Stimulated activated memory B cell treated with anti-CD40 and anti-IgM and Interleukin-4, amounts not matched to agents 10 μg/mL and 1 μg/mL and 100 μg/mL, for 72 hours (primary cell): Measurements from ENCODE around the gene ASIC1.

Source experiments
- ATAC-seq: fragments of 150-1000 bp; cut with Tn5 transposase; 2 replicates; pipeline ENCODE4 v1.10.0; 2021
- H3K27ac Mint-ChIP-seq: one replicate; pipeline ENCODE4 v1.8.0; 2022; ENCODE audit warnings: mild to moderate bottlenecking, mixed read lengths
- H3K27me3 Mint-ChIP-seq: one replicate; pipeline ENCODE4 v1.8.0; 2022; ENCODE audit warnings: mixed read lengths
- H3K36me3 Mint-ChIP-seq: one replicate; pipeline ENCODE4 v1.8.0; 2022; ENCODE audit warnings: mixed read lengths
- H3K4me1 Mint-ChIP-seq: one replicate; pipeline ENCODE4 v1.8.0; 2022; ENCODE audit warnings: mixed read lengths
- H3K4me3 Mint-ChIP-seq: one replicate; pipeline ENCODE4 v1.8.0; 2022; ENCODE audit warnings: mild to moderate bottlenecking, moderate library complexity, mixed read lengths
- H3K9me3 Mint-ChIP-seq: one replicate; pipeline ENCODE4 v1.8.0; 2022; ENCODE audit warnings: mixed read lengths

The ASIC1 gene

DNA sequence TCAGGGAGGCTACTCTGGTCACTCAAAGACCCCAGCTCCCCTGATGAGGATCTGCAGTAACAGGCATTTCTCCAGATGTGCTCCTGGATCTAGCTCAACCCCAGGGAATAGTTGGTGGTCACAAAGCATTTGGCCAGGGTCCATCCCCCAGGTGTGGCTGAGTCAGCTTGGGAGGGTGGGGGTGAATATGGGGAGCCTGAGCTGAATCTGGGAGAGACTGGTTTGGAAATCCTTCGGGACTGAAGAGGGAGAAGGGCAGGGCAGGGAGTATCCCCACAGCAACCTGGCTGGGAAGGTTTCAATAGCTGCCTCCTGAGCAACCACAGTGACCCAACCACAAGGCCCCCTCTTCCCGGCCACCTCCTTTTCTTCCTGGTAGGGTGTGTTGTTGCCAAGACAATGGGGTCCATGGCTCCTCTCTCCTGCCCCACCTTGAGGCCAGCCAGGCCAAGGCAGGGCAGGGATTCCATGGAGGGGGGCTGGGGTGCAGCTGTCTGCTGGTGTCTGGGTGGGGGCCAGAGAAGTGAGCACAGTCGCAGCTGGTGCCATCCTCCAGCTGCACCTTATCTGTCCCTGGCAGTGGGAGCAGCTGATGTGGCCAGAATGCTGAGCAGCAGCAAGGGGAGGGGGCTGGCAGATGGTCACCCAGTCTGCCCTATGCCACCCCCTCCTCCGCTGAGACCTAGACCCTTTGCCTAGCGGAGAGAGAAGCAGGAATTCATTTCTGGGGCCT, 5.5 kb downstream of the ASIC1 start:
- Mint-ChIP-seq H3K36me3 (no peaks in the 10 kb centered on the region), H3K9me3 (no peaks in the 10 kb centered on the region)

DNA sequence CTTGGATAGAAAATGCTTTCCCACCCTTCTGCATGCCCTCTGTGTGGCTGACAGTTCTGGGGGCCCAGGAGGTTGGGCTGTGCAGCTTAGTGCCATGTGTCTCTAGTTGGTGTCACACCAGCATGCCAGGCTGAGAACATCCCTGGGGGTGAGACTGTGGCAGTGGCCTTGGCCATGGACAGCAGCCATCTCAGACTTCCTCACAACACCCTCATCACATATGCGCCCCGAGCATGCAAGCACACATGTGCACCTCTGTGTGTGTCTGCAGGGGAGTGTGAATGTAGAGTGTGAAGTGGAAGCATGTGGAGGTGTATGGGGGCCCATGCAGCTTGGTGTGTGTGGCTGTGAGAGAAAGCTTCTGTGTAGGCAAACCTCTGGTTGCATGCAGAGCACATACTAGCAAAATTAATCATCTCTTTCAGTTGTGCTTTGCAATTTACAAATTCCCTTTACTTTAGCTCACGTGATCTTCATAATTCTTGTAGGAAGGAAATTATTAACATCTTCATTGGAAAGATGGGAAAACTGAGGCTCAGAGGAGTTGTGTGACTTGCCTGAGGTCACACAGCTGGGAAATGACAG, 8.4 kb downstream of the ASIC1 start:
- Mint-ChIP-seq H3K4me3 (no peak overlapping the region), H3K36me3 (no peaks in the 10 kb centered on the region), H3K27ac (no peak overlapping the region), H3K4me1 (peaks cover 10% of the 10 kb centered on the region), H3K9me3 (no peaks in the 10 kb centered on the region), H3K27me3 (peaks cover 37% of the 10 kb centered on the region)
- ATAC-seq: no peak

More for the DNA sequence above, 5.5 kb downstream of the ASIC1 start:
- H3K27ac Mint-ChIP-seq: no peak overlapping the region
- H3K4me3 Mint-ChIP-seq: no peak overlapping the region
- no peaks in the 10 kb centered on the region for H3K4me1 Mint-ChIP-seq
- peaks cover 59% of the 10 kb centered on the region for H3K27me3 Mint-ChIP-seq
- no peak for ATAC-seq

DNA sequence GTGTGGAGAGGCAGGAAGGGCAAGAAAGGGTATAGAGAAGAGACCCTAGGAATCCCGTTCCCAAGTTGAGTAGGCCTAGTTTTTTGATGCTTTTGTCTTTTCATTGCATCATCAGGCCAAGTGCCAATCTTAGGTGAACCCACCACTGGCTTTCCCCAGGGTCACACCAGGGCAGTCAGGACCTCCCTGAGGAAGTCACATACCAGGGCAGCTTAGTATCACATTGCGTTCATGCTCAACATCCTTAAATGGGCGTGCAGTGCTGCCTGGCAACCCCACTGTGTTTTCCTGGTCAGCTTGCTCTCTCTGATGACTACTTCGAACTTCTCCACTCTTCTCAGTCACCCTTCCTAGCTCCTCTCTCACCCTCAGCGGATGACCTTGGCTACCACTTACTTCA, 9.0 kb downstream of the ASIC1 start:
- Mint-ChIP-seq H3K27me3 (peaks cover 31% of the 10 kb centered on the region), H3K4me1 (peaks cover 10% of the 10 kb centered on the region), H3K9me3 (no peaks in the 10 kb centered on the region), H3K36me3 (no peaks in the 10 kb centered on the region), H3K27ac (no peak overlapping the region), H3K4me3 (no peak overlapping the region)
- ATAC-seq: no peak

DNA sequence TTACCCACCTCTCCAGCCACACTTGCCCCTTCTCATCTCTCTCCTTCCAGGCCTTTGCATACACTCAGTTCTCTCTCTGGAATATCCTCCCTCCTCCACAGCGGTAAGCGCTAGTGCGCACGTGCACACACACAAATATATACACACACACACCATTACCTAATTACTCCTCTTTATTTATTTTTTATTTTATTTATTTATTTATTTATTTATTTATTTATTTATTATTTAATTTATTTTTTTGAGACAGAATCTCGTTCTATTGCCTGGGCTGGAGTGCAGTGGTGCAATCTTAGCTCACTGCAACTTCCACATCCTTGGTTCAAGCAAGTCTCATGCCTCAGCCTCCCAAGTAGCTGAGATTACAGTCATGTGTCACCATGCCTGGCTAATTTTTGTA, 11.7 kb downstream of the ASIC1 start:
- Mint-ChIP-seq H3K36me3 (no peaks in the 10 kb centered on the region), H3K27me3 (peaks cover 23% of the 10 kb centered on the region), H3K9me3 (no peaks in the 10 kb centered on the region), H3K4me3 (no peak overlapping the region), H3K4me1 (peaks cover 10% of the 10 kb centered on the region), H3K27ac (no peak overlapping the region)
- ATAC-seq: no peak

DNA sequence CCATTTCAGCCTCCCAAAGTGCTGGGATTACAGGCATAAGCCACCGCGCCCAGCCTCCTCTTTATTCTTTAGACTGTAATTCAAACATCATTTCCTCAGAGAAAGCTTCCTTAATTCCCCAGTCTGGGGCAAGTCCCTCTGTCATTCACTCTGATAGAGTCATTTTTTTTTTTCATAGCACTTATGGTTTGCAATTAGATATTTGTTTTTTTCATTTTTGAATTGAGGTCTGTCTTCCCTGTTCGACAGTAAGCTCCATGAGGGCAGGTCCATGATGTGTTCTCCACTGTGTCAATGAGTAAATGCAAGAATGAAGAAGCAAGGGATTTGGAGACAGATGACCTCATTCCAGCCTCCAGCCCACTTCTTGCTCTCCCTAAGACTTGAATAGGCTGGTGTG, 12.1 kb downstream of the ASIC1 start:
- no peak overlapping the region for H3K4me3 Mint-ChIP-seq
- peaks cover 18% of the 10 kb centered on the region for H3K27me3 Mint-ChIP-seq
- no peaks in the 10 kb centered on the region for H3K36me3 Mint-ChIP-seq
- H3K9me3 Mint-ChIP-seq: no peaks in the 10 kb centered on the region
- peaks cover 10% of the 10 kb centered on the region for H3K4me1 Mint-ChIP-seq
- H3K27ac Mint-ChIP-seq: no peak overlapping the region
- ATAC-seq: no peak

DNA sequence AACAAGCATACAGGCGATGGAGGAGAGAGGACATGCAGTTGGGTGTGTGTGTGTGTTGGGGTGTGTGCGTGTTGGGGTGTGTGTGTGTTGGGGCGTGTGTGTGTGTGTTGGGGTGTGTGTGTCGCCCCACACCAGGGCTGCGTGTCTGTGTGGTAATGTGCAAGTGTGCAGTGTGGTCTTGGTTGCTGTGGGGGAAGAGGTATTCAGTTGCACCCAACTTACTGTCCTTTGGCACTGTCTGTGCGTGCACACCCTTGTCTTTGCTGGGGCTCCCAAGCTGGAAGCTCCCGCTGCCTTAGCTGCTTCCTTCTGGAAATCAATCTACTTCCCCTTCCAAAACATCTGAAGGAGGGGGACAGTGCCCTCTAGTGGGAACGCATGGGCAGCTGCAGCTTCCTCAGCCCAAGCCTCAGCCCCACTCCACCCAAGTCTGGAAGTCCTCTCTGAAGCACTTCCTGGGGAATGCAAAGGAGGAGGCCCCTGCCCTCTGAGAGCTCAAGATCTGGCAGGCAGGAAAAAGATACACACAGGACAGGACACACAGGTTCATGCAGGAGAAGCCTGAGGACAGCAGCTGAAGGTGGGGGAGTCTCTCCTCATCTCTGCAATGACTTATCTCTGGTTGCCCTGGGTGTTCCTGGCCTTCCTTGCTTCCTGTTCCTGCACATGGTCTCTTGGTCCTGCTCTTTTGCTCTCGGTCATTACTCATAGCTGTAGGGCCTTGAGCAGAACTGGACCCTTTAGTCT, 13.1 kb downstream of the ASIC1 start:
- Mint-ChIP-seq H3K27me3 (peaks cover 17% of the 10 kb centered on the region), H3K4me1 (peaks cover 16% of the 10 kb centered on the region), H3K27ac (no peak overlapping the region), H3K36me3 (no peaks in the 10 kb centered on the region), H3K9me3 (no peaks in the 10 kb centered on the region), H3K4me3 (no peak overlapping the region)
- peak; percentile 60 for ATAC-seq

- no peaks in the 10 kb centered on the region for H3K36me3 Mint-ChIP-seq
- no peaks in the 10 kb centered on the region for H3K9me3 Mint-ChIP-seq
- no peak for ATAC-seq
- H3K27ac Mint-ChIP-seq: no peak overlapping the region
- H3K27me3 Mint-ChIP-seq: peaks cover 21% of the 10 kb centered on the region
- peaks cover 16% of the 10 kb centered on the region for H3K4me1 Mint-ChIP-seq
- H3K4me3 Mint-ChIP-seq: no peak overlapping the region
Observed at GRCh38 chr12:50072198-50072907, 15.0 kb downstream of the ASIC1 start.

DNA sequence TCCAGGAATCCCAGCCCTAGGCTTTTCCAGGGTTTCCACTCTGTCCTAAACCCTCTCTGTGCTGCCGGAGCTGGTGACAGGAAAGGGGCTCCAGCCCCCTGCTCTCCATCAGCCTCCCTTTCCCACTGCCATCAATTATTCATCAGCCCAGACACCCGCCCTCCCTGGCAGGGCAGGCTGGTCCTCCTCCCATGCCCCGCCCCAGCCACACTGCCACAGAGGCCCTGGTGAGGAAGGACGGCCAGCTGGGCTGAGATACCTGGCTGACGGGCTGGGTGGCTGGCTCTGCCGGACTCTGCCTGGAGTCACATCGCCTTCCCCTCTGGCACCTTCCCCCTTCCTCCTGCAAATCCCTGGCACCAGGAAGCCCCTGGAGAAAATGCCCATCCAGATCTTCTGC, 15.8 kb downstream of the ASIC1 start:
- Mint-ChIP-seq H3K27me3 (peaks cover 28% of the 10 kb centered on the region), H3K27ac (no peak overlapping the region), H3K4me3 (no peak overlapping the region), H3K36me3 (no peaks in the 10 kb centered on the region), H3K9me3 (no peaks in the 10 kb centered on the region), H3K4me1 (peaks cover 16% of the 10 kb centered on the region)
- no peak for ATAC-seq

DNA sequence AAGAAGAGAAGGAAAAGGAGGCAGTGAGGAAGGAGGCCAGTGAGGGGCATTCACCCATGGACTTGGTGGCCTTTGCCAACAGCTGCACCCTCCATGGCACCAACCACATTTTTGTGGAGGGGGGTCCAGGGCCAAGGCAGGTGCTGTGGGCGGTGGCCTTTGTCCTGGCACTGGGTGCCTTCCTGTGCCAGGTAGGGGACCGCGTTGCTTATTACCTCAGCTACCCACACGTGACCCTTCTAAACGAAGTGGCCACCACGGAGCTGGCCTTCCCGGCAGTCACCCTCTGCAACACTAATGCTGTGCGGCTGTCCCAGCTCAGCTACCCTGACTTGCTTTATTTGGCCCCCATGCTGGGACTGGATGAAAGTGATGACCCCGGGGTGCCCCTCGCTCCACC, 16.3 kb downstream of the ASIC1 start:
- H3K27ac Mint-ChIP-seq: no peak overlapping the region
- peaks cover 16% of the 10 kb centered on the region for H3K4me1 Mint-ChIP-seq
- no peaks in the 10 kb centered on the region for H3K36me3 Mint-ChIP-seq
- H3K4me3 Mint-ChIP-seq: no peak overlapping the region
- H3K27me3 Mint-ChIP-seq: peaks cover 28% of the 10 kb centered on the region
- H3K9me3 Mint-ChIP-seq: no peaks in the 10 kb centered on the region
- no peak for ATAC-seq

- H3K27ac Mint-ChIP-seq: peak overlapping the region; percentile 61
- H3K4me3 Mint-ChIP-seq: no peak overlapping the region
- H3K36me3 Mint-ChIP-seq: no peaks in the 10 kb centered on the region
- H3K27me3 Mint-ChIP-seq: peaks cover 28% of the 10 kb centered on the region
- H3K4me1 Mint-ChIP-seq: peaks cover 12% of the 10 kb centered on the region
- ATAC-seq: peak; percentile 90
- no peaks in the 10 kb centered on the region for H3K9me3 Mint-ChIP-seq
Observed at GRCh38 chr12:50074936-50075807, 17.8 kb downstream of the ASIC1 start.

GRCh38 chr12:50075808-50076170, 18.4 kb downstream of the ASIC1 start:
- Mint-ChIP-seq H3K4me1 (peaks cover 6% of the 10 kb centered on the region), H3K4me3 (no peak overlapping the region)
- no peak for ATAC-seq

DNA sequence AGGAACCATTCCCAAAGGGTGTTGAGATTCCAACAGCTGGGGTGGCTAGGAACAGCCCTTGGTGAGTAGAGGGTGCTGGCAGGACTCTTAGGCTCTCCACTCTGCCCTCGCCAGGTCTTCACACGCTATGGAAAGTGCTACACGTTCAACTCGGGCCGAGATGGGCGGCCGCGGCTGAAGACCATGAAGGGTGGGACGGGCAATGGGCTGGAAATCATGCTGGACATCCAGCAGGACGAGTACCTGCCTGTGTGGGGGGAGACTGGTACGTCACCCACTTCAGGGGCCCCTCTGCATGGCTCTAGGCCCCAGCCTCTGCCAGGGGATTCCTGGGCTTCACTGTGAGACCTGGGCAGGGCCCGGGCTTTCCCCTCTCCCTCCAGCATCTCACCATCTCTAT, 19.7 kb downstream of the ASIC1 start:
- H3K4me1 Mint-ChIP-seq: peaks cover 10% of the 10 kb centered on the region
- peak overlapping the region; percentile 11 for H3K27ac Mint-ChIP-seq
- H3K27me3 Mint-ChIP-seq: peaks cover 28% of the 10 kb centered on the region
- H3K4me3 Mint-ChIP-seq: no peak overlapping the region
- no peak for ATAC-seq
- H3K9me3 Mint-ChIP-seq: no peaks in the 10 kb centered on the region
- H3K36me3 Mint-ChIP-seq: no peaks in the 10 kb centered on the region

More at GRCh38 chr12:50075808-50076170, 18.4 kb downstream of the ASIC1 start:
- Mint-ChIP-seq H3K27ac (no peak overlapping the region), H3K27me3 (peaks cover 28% of the 10 kb centered on the region), H3K9me3 (no peaks in the 10 kb centered on the region), H3K36me3 (no peaks in the 10 kb centered on the region)

GRCh38 chr12:50078281-50078680, 20.9 kb downstream of the ASIC1 start:
- peaks cover 11% of the 10 kb centered on the region for H3K4me1 Mint-ChIP-seq
- H3K36me3 Mint-ChIP-seq: no peaks in the 10 kb centered on the region
- H3K4me3 Mint-ChIP-seq: no peak overlapping the region
- peaks cover 19% of the 10 kb centered on the region for H3K27me3 Mint-ChIP-seq
- H3K9me3 Mint-ChIP-seq: no peaks in the 10 kb centered on the region
- H3K27ac Mint-ChIP-seq: no peak overlapping the region
- ATAC-seq: no peak

DNA sequence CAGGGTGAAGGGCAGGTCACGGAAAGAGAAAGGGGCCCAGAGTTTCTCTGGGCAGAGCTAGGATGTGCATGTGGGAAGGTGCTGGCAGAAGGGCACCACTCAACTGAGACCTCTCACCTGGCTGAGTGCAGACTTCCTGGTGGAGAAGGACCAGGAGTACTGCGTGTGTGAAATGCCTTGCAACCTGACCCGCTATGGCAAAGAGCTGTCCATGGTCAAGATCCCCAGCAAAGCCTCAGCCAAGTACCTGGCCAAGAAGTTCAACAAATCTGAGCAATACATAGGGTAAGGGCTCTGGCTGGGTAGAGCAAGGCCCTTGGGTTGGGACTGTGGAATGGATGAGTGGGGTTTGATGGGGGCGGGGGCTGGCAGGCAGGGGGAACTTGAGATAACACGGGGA, 22.4 kb downstream of the ASIC1 start:
- Mint-ChIP-seq H3K9me3 (no peaks in the 10 kb centered on the region), H3K4me3 (no peak overlapping the region), H3K36me3 (no peaks in the 10 kb centered on the region), H3K27me3 (peaks cover 11% of the 10 kb centered on the region), H3K4me1 (peaks cover 16% of the 10 kb centered on the region), H3K27ac (no peak overlapping the region)
- no peak for ATAC-seq
